Measurements from ENCODE around the gene TNS3.

The TNS3 gene

DNA sequence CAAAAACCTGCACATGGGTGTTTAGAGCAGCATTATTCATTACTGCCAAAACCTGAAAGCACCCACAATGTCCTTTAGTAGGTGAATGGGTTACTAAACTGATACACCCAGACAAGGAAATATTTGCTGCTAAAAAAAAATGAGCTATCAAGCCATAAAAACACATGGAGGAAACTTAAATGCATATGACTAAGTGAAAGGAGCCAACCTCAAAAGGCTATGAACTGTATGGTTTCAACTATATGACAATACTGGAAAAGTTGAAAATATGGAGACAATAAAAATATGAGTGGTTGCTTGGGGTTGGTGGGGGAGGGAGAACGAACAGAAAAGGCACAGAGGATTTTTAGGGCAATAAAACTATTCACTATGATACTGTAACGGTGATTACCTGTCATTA is 291.0 kb downstream of the TNS3 start:
- DNase-seq = no peak

DNA sequence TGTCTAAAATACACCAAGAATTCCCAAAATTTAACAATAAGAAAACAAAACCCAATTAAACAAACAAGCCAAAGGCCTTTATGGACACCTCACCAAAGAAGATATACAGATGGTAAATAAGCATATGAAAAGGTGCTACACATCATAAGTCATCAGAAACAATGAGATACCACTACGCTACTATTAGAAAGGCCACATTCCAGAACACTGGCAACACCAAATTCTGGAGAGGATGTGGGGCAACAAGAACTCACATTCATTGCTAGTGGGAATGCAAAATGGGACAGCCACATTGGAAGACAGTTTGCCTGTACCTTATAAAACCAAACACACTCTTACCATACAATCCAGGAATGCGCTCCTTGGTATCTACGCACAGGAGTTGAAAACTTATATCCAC is 291.4 kb downstream of the TNS3 start:
- DNase-seq = no peak

DNA sequence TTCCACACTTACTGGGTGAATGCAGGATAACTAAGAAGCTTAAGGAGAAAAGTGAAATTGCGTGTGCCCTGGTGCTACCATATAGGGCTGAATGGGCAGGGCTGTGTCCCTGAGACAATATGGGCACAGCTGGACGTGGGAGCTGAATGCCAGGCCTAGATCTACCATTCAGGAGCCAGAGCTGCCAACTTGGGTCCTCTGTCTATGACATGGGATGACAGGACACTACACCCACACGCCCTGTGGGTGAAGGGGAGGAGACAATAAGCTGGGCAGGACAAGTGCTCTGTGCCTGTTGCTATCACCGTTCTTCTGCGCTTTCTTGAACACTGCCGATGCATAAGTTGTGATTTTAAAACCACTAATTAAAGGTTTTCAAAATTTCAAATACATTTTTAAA is 293.9 kb downstream of the TNS3 start:
- no peak for DNase-seq

DNA sequence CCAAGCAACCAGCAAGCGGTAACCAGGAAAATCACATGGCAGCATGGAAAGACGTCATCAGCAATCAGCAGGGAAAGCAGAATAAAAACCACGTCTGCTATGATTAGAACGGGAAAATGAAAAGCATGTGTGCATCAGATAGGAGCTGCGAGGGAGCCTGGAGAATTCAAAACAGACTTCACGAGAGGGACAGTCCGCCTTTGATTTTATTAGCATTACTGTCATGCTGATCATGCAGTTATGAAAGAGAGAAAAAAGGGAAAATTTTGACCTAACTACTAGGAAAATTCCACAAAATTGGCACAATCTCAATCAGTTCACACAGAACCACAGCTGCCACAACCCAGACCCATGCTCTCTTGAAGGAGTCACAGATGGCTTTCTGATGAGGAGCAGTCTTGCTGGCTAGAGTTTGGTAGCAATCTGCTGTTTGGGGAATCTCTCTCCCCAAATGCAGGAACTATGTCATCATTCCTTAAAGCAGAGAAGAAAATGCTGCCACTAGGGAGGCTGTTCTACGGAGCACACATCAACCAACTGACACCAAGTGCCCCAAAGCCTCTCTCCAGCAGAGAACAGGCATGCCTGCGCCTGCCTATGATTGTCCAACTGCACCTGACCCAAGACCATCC is 295.9 kb downstream of the TNS3 start:
- DNase-seq = no peak

DNA sequence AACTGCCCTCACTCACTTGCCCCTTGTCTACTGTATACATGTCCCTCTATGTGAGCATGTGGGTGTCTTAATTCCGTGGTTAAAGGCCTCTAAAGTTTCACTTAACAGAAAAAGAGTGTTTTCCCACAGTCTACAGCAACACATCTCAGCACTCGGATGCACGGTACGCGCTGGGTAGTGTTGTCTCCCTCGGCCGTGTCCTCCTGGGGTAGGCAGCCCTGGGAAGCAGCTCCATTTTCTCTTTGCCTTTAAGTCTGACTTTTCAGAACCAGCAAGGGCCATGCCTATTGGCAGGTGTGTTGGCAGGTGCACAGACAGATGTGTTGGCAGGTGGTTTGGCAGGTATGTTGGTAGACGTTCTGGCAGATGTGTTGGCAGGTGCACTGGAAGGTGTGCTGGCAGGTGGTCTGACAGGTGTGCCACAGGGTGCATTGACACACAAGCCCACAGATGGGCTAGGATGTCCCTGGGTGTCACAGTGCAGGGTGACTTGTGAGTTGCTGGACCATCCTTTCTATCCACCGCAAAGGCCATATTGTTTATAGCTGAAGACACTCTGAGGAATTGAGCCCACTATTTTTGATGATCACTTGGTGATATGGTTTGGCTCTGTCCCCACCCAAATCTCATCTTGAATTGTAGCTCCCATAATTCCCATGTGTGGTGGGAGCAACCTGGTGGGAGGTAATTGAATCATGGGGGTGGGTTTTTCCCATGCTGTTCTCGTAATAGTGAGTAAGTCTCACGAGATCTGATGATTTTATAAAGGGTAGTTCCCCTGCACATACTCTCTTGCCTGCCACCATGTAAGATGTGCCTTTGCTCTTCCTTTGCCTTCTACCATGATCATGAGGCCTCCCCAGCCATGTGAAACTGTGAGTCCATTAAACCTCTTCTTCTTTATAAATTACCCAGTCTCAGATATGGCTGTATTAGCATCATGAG is 296.9 kb downstream of the TNS3 start:
- no peak for DNase-seq

DNA sequence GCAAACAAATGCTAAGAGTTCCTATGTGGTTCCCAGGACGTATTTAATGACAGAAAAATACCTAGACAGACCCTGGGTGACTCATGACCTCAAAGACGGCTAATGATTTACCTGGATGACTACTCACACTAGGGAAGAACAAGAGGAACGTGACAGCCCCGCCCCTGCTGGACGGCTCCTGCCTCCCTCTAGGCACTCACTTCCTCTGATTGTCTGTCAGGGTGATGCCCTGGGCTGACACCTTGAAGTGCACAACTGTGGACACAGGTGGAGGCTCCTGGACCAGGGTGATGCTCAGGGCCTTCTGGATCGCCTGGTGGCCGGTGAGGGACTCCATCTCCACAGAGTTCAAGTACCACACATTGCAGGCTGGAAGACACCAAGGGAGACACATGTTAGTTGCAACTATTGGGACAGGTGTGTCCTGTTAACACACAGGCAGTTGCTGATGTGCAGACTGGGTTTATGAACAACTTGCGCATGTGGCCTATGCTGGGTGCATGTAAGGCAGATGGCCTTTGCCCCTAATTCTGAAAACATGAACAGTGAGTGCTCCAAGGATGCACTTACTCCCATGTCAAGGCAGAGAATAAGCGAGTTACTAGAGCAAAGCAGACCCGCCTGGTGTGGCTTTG is 298.3 kb downstream of the TNS3 start:
- DNase-seq = no peak

DNA sequence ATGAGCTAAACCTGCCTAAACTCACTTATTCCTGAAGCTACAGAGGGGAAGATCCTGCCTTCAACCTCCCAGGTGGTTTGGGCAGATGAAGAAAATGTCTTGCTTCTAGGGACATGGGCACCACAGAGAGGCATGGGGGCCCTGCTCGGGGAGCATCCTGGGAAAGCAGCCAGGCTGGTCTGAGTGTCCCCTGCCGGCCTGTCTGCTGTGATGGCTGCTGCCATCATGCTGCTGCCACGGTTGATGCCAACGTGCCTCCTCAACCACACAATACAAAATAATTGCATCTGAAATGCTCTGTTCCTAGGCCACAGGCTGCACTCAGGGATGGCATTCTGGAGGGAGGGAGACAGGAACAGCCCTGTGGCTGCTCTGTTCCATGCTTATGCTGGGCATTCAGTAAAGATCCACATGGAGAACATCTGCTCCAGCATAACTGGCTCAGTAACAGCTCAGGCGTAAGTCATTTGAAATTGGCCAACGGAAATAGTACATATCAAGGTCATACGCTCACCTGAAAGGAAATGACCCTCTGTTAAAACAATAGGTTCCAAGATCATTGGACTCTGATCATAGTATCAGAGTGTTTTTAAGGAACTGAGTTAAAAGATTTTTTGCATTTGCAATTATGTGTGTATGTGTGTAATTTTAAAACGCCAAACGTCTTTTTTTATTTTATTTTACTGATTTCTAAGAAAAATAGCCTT is 299.0 kb downstream of the TNS3 start:
- DNase-seq = no peak

DNA sequence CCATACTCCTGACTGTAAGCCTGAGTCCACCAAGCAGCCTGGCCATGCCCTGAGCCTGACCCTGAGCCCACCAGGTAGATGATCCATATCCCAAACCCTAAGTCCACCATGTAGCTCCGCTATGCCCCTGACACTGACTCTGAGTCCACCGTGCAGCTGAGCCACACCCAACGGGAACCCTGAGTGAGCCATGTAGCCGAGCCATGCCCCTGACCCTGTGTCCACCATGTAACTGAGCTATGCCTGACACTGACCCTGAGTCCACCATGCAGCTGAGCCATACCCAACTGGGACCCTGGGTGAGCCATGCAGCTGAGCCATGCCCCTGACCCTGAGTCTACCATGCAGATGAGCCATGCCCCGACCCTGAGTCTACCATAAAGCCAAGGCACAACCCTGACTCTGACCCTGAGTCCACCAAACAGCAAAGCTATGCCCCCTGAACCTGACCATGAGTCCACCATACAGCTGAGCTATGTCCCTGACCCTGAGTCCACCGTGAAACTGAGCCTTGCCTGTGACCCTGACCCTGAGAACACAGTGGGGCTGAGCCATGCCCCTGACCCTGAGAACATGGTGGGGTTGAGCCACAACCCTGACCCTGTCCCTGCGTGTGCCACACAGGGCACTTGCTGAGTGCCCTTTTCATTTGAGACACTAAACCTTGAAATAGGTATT is 299.8 kb downstream of the TNS3 start:
- no peak for DNase-seq

DNA sequence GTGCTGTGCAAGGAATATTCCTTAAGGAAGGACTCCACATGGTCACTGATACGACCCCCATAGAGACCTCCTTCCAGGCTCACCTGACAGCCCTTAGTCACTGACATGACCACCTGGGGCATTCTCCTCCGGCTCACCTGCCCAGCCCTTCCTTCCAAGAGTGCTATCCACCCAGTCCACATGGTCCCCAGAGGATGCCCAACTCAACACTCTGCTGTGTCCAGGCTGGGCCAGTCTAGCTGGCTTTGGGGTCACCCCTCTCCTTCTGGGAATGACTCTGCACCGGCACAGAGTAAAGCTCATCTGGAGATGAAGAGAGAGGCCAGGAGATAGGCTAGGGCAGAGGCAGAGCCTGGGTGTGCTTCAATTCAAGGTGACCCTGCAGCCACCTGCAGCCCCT is 300.8 kb downstream of the TNS3 start:
- no peak for DNase-seq

DNA sequence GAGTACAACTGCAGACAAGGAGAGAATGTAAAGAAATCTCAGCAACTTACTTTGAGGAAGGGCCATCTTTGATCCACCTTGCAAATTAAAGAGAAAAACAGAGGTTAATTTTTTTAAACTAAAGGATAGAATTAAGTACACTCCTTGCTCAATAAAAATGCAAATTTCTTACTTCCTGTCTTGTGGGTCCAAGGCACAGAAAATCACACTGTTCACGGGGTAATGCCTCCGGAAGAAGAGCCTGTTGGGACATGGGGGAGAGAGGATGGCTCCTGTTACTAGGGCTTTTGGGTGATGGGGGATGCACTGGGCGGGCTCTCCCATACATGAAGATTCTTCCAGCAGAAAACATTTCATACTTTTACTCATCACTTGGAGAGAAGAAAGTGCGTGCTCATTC is 301.8 kb downstream of the TNS3 start:
- DNase-seq = no peak

DNA sequence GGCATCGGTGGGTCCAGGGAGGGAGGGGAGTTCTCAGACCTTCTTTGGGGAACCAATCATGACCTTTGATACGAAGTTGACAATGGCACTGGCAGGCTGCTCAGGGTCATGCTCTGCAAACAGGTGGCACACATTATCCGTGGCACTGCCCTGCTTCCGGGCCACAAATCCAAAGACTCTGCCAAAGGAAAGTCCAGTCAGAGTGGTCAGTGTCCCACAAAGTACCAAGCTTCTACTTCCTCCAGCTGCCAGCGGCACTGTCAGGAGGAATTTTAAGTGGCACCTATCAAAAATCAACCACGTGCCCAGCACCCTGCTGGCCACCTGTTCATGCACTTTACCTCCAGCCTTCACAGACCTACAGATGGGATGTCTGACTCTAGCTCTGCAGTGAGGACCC is 303.9 kb downstream of the TNS3 start:
- DNase-seq = no peak

DNA sequence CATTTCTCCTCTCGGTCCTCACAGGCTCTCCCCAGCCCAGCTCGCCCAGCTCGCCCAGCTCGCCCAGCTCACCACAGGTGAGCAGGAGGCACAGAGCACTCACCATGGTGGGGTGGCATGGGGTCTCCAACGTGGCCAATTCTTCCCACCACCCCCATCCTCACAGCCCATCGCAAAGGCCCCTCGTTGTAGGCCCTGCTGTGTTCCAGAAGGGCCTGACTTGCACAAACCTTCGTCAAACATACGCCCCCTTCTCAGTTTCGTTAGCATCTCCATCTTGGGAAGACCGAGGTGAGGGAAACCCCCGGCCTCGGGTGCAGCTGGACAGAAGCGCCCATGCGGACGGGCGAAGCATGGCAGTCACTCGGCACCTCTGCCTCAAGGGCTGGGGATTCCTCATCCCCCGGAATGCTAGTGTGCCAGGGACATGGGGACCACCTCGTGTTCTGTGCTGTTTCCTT is 304.6 kb downstream of the TNS3 start:
- no peak for DNase-seq

DNA sequence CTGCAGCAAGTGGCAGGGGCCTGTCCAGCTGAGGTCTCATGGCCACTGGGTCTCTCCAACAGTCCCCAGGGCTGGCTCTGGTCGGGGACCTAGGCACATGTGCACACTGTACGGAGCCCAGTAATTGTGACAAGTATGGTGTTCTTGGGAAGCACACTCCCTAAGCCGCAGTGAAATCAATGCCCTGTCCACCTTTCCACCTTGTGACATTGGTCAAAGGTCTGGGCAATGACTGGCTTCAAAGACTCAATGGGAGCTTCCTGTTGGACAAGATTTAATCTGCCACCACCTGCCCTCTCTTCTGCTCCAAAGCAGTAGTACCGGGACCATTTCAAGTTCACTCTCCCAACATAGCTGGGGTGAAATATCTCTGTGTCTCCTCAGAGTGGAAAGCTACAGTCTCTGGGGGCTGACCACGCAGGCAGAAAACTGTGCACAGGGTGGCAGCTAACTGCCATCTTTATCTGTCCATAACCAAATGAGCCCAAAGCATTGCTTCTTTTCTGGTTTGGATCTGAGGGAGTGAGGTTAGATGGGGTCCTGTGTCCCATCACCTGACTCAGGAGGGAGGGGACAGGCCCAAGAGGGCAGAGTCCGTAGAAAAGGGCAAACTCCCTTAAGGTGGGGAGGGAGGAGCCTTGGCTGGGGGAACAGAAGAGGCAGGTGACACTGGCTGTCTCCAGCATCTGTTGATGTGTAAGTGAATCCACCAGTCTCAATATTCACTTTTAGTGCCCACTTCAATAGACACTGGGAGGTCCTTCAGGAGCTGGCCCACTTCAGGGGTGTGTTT is 307.7 kb downstream of the TNS3 start:
- DNase-seq = no peak

DNA sequence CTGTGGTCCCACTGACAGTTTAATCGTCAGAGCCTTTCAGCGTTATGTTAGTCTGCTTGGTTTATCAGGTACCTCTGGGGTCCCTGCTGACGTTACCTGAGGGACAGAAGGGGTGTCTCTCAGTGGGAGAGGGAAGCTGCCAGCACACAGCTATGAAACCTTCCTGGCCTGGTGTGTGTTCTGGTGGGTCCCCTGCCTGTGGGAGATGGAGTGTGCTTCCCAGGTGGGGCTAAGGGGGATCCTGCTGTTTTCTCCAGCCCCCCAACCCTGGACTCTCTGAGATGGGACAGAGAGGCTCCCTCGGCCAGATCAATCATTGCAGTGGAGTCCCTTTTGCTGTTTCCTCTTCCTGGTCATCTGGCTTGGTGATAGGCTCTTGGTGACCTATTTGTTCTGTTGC is 308.8 kb downstream of the TNS3 start:
- no peak for DNase-seq

DNA sequence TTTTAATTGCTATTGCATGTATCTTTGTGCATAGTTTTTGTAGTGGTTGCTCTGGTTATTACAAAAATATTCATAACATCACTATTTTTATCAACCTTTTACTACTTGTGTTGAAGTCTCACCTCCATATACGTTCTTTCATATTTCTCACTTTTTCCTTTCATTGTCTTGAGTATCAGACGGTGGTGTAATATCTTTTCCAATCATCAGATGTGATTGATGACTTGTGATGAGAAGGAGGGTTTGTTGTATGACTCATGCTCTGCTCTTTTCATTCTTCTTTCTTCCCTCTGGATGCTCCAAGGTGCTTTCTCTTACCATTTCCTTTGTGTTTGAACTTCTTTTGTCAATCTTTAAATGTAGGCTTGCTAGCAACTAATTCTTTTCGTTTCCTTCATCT is 310.2 kb downstream of the TNS3 start:
- DNase-seq = no peak

DNA sequence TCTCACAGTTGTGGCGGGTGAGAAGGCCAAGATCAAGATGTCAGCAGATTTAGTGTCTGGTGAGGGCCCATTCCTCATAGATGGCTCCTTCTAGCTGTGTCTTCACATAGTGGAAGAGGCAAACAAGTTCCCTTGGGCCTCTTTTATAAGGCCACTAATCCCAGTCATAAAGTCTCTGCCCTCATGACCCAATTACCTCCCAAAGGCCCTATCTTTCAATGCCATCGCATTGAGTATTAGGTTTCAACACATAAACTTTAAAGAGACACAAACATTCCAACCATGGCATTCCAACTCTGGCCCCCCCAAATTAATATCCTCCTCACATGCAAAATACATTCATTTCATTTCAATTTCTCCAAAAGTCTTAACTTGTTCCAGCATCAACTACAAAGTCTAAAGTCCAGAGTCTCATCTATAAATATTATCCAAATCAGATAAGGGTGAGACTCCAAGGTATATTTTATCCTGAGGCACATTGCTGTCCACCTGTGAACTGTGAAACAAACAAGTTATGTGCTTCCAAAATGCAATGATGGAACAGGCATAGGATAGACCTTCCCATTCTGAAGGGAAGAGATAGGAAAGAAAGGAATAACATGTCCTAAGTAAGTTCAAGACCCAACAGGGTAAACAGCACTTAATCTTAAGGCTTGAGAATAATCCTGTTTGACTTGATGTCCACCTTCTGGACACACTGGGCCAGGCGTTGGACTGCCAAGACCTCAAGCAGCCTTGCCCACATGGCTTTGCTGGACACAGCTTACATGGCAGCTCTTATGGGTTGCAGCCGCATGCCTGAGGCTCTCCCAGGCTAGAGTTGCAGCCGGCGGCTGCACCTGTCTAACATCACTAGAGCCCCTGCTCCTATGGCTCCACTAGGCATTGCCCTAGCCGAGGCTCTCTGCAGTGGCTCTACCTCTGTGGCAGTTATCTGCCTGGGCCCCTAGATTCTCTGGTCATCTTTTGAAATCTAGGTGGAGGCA is 312.8 kb downstream of the TNS3 start:
- no peak for DNase-seq

DNA sequence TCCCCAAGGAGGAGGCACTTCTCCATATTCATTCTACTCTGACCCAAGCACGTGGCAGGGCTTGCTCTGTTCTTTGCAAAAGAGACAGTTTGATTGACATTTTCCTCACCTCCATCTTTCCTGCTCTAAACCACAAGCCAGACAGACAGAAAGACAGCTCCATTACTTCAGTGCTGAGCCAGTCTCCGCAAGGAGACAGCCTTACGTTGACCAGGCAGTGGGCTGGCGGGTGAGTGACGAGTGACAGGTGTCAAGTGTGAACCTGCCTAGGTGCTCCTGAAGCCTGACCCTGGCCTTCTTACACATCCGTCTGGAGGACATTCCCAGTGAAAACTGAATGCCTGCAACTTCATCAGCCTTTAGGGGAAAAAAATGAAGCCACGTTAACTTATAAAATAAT is 314.6 kb downstream of the TNS3 start:
- DNase-seq = no peak

DNA sequence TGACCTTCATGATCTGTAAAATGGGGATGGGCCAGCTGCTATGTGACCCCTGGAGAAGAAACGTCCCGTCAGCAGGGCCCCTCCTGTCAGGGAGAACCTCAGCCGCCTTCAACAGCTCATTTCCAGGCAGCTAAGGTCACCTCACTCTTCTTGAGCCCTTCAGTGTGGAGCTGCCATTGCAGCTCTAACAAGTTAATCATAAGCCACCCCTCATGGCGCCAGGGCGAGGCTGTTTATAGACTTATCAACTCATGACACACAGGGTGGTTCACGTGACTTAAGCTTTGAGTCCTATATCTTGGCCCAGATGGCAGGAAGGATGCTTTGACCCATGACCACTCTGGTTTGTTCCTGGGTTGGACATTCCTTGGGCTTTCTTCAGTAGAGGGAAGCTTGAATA is 315.1 kb downstream of the TNS3 start:
- DNase-seq = peak; percentile 90

DNA sequence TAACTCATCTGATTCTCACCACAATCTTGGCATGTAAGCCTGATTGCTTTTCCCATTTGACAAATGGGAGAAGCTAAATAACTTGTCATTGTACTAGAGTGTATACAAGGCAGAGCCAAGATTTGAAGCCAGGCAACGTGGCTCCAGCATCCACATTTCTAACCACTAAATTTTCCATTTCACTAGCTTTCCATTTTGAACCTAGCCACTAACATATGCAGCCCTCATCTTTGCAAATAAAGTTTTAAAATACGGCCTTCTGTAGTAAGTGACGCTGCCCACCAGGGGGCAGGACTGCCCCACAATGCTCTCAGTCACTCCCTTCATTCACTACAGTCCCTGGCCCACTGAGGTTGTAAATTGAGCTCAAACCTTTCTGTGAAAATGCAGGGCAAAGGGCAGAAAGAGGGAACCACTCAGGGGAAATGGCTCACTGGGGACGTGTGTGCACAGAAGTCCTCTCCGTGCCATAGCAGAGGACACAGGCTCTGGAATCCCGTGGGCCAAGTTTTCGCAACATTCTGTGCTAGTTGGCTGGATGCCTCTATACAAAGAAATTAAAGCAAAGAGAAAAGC is 315.7 kb downstream of the TNS3 start:
- peak; percentile 86 for DNase-seq

DNA sequence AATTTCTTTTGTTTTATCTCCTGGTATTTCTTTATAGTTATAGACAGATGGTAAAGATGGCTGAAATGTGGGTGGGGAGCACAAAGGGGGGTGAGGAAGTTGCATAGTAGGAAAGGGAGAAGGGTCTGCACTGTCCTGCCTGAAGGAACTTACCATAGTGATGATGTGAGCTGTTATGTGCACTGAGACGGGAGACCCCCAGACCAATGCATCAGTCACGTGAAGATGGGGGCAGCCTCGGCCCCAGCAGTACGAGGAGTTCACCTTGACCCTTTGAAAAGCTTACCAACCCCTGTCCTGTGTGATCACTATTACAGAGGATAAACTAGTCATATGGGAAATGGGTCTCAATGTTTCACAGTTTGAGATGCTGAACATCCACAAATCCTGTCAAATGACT is 316.3 kb downstream of the TNS3 start:
- DNase-seq = no peak
